ENCODE results near the gene TPM1. TPM values are rescaled to one million over a fixed set of nuclear protein-coding genes. Genes with fewer than 3 reads are reported as not detected.

The TPM1 gene
- total RNA-seq, 1 experiment from 2014 or later = 748 TPM

- H3K4me3 Mint-ChIP-seq = no peak overlapping the region
- Histone ChIP-seq H2BK120ac (ENCODE audit: low read depth, low read length, poor library complexity, severe bottlenecking) (no peak overlapping the region), H2BK12ac (ENCODE audit: insufficient read length, low read depth, low read length) (no peak overlapping the region), H3K79me1 (ENCODE audit: insufficient read depth, low read depth, low read length, poor library complexity, severe bottlenecking) (no peaks in the 10 kb centered on the region), H3K4me2 (ENCODE audit: insufficient read depth, insufficient read length, low read length) (no peak overlapping the region), H2BK20ac (ENCODE audit: low read depth, low read length, poor library complexity, severe bottlenecking) (no peak overlapping the region), H3K9ac (ENCODE audit: extremely low read depth, insufficient read length, low read length) (no peak overlapping the region), H2AK5ac (ENCODE audit: insufficient read length, low read length) (no peak overlapping the region), H3K4ac (ENCODE audit: low read depth, low read length) (no peak overlapping the region), H3K14ac (ENCODE audit: insufficient read depth, low read length) (no peak overlapping the region), H2BK15ac (ENCODE audit: low read depth, low read length) (no peak overlapping the region), H2BK5ac (ENCODE audit: insufficient read length, low read length) (no peak overlapping the region), H3K4me1 (ENCODE audit: insufficient read depth, low read length) (no peaks in the 10 kb centered on the region), H4K91ac (ENCODE audit: insufficient read length, low read depth, low read length) (no peak overlapping the region), H3K18ac (ENCODE audit: insufficient read length, low read depth, low read length) (no peak overlapping the region), H3K27me3 (ENCODE audit: insufficient read depth, low read length) (no peaks in the 10 kb centered on the region), H3K23me2 (ENCODE audit: insufficient read length, low read depth, low read length, poor library complexity, severe bottlenecking) (no peaks in the 10 kb centered on the region), H2AFZ (ENCODE audit: low read length) (no peak overlapping the region), H4K20me1 (ENCODE audit: control insufficient read depth, insufficient read depth, insufficient read length) (no peaks in the 10 kb centered on the region), H3T11ph (ENCODE audit: low read length) (no peak overlapping the region), H3K23ac (ENCODE audit: insufficient read length, low read depth, low read length) (no peak overlapping the region), H3K9me3 (ENCODE audit: control insufficient read depth, low read depth, low read length) (no peaks in the 10 kb centered on the region), H3K56ac (ENCODE audit: insufficient read length, low read depth, low read length) (no peak overlapping the region), H3K79me2 (ENCODE audit: insufficient read depth, low read length) (no peaks in the 10 kb centered on the region), H3K27ac (ENCODE audit: insufficient read length, low read depth, low read length) (no peak overlapping the region), H4K8ac (replicated peaks; ENCODE audit: insufficient read length, low read depth, low read length) (no peak overlapping the region), H4K5ac (ENCODE audit: insufficient read length, low read depth, low read length) (no peak overlapping the region)
- no peaks in the 10 kb centered on the region for H3K9me3 Mint-ChIP-seq
- H3K27ac Mint-ChIP-seq = no peak overlapping the region
- no peak for DNase-seq
- peaks cover 8 to 16% of the 10 kb centered on the region in 2 experiments; a peak in 3 of 4 replicates for H3K4me1 Mint-ChIP-seq
- no peak for TF ChIP-seq CTCF (conservative IDR thresholded peaks at IDR 0.05)
- no CpG with 5 or more reads among the region's 2 CpGs for WGBS (ENCODE audit: extremely low coverage, insufficient read length, low lambda C conversion rate)
- no peaks in the 10 kb centered on the region; a peak in 1 of 7 replicates for H3K36me3 Mint-ChIP-seq (ENCODE audit: insufficient read depth in 1 of 3, low read depth in 3 of 3)
- H3K27me3 Mint-ChIP-seq (ENCODE audit: low read depth) = no peaks in the 10 kb centered on the region
Observed at GRCh38 chr15:63027646-63028045, 14.9 kb upstream of the TPM1 start.

Data from H9 (cell line).